CD4-positive, alpha-beta T cell treated with Interleukin-15 for 1 hour (primary cell): ENCODE results near the gene CGREF1.
"Not testable (repeated sequence)": the region's sequence is repeated elsewhere in the genome, so short reads cannot be mapped to it uniquely, and the experiment has no call there.

Experiments
- DNase-seq: peaks from one replicate; pipeline ENCODE4 v3.0.0-alpha.2; 2020

CGREF1 gene

GRCh38 chr2:27086724-27087593 lies 32.0 kb downstream of the CGREF1 start, which contains the start of gene KHK:
Gene KHK (plus strand): TSS chr2:27086772. CDS start chr2:27087260, 488 bp downstream.
- DNase-seq = no peak

DNA sequence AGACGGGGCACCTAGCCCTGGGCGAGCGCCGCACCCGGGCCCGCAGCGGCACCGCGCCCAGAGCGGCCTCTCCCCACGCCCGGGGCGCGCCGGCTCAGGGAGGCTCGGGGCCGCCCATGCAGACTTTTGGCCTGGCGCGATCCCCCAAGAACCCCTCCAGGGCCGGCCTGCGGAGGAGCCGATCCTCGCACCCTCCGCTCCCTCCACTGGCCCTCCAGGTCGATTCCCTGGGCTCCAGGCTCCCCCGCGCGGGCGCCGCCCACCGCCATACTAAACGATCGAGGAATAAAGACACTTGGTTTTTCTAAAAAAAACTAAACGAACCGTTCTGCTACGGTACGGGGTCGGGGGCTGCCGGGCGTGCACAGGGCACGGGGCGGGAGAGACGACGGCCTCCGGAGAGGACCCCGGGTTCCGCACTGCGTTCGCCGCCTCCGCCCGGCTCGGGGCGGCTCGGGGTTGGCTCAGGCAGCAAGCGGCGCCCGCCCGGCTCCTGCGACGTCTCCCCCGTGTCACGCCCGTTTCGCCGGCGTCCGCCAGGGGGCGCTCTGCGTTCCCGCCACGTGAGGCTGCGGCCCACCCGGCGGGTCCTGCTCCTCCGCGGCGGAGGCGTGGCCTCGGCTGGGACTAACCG lies 32.7 kb downstream of the CGREF1 start:
- peak; percentile 97 for DNase-seq

- DNase-seq = peak; percentile 36
Observed at GRCh38 chr2:27085673-27086089, 33.2 kb downstream of the CGREF1 start.

DNA sequence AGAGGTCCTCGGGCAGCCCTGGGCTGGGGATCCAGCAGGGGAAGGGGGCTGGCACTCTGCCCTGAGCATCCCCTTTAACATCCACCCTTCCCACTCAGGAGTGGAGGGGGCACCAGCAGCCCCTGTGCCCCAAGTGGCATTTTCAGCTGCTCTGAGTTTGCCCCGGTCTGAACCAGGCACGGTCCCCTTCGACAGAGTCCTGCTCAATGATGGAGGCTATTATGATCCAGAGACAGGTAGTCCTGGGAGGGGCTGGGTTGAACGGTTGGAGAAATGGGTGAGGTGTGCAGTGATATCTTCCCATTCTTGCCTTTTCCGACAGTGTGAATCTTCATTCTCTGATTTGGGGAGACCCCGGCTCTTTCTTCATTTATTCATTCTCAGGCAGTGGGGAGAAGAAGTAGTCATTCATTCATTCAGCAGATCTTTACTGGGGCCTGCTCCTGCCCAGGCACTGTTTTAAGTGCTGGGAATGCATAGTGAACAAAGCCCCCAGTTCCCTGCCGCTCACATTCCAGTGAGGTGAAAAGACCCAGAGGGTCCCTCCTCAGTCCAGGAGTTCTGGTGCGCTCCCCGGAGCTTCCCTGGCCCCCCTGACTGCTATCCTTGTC lies 33.8 kb downstream of the CGREF1 start:
- no peak for DNase-seq

DNA sequence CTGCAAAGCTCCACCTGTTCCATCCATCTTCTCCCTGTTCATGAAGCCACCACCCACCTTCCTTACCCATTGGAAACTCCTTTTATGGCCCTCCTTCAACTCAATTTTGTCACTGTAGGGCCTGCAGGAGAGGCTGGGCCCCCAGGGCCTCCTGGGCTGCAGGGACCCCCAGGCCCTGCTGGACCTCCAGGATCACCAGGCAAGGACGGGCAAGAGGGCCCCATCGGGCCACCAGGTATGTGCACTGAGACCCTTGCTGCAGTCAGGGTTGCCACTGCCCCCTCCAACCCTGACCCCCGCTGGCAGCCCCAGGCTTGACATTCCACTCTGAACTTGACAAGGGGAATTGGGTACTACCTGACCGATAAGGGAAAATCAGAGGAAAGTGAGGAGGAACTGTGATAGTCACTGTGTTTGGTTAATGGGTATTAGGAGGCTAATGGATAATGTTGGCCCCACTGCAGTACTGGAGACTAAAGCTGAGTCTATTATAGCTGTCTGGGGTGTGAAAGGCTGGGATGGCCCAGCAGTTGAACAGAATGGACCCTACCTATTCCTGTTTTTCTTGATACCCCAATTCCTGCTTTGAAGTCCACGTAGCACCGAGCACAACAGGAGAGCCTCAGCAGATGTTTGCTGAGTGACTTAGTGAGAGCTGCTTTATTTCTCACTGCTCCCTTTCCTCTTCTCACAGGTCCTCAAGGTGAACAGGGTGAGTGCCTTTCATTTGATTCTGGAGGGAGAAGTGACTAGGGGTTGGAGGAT lies 34.4 kb downstream of the CGREF1 start:
- no peak for DNase-seq

GRCh38 chr2:27083410-27084296 lies 35.3 kb downstream of the CGREF1 start:
- DNase-seq = no peak

DNA sequence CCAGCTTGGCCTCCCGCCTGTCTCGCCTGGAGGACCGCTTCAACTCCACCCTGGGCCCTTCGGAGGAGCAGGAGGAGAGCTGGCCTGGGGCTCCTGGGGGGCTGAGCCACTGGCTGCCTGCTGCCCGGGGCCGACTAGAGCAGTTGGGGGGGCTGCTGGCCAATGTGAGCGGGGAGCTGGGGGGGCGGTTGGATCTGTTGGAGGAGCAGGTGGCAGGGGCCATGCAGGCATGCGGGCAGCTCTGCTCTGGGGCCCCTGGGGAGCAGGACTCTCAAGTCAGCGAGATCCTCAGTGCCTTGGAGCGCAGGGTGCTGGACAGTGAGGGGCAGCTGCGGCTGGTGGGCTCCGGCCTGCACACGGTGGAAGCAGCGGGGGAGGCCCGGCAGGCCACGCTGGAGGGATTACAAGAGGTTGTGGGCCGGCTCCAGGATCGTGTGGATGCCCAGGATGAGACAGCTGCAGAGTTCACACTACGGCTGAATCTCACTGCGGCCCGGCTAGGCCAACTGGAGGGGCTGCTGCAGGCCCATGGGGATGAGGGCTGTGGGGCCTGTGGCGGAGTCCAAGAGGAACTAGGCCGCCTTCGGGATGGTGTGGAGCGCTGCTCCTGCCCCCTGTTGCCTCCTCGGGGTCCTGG lies 36.0 kb downstream of the CGREF1 start:
- no peak for DNase-seq

DNA sequence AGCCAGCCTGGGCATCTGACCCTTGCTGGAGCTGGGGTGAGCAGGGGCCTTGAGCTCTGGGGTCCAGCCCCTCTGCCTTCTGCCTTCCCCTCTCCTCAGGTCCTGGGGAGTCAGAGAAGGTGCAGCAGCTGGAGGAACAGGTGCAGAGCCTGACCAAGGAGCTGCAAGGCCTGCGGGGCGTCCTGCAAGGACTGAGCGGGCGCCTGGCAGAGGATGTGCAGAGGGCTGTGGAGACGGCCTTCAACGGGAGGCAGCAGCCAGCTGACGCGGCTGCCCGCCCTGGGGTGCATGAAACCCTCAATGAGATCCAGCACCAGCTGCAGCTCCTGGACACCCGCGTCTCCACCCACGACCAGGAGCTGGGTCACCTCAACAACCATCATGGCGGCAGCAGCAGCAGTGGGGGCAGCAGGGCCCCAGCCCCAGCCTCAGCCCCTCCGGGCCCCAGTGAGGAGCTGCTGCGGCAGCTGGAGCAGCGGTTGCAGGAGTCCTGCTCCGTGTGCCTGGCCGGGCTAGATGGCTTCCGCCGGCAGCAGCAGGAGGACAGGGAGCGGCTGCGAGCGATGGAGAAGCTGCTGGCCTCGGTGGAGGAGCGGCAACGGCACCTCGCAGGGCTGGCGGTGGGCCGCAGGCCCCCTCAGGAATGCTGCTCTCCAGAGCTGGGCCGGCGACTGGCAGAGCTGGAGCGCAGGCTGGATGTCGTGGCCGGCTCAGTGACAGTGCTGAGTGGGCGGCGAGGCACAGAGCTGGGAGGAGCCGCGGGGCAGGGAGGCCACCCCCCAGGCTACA lies 36.8 kb downstream of the CGREF1 start:
- DNase-seq = no peak

- DNase-seq = no peak
Observed at GRCh38 chr2:27080603-27080936, 38.4 kb downstream of the CGREF1 start.

DNA sequence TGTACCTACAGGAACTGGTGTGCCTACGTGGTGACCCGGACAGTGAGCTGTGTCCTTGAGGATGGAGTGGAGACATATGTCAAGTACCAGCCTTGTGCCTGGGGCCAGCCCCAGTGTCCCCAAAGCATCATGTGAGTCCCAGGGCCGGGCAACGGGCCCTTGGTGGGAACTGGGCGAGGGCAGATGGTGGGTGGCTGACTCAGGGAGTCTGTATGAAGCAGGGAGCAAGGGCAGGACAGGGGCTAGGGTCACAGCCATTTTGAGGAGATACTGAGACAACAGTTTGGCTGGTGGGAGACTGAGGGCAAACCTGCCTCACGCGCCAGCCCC lies 38.8 kb downstream of the CGREF1 start:
- DNase-seq = no peak

- DNase-seq = no peak
Observed at GRCh38 chr2:27079233-27080139, 39.4 kb downstream of the CGREF1 start.

DNA sequence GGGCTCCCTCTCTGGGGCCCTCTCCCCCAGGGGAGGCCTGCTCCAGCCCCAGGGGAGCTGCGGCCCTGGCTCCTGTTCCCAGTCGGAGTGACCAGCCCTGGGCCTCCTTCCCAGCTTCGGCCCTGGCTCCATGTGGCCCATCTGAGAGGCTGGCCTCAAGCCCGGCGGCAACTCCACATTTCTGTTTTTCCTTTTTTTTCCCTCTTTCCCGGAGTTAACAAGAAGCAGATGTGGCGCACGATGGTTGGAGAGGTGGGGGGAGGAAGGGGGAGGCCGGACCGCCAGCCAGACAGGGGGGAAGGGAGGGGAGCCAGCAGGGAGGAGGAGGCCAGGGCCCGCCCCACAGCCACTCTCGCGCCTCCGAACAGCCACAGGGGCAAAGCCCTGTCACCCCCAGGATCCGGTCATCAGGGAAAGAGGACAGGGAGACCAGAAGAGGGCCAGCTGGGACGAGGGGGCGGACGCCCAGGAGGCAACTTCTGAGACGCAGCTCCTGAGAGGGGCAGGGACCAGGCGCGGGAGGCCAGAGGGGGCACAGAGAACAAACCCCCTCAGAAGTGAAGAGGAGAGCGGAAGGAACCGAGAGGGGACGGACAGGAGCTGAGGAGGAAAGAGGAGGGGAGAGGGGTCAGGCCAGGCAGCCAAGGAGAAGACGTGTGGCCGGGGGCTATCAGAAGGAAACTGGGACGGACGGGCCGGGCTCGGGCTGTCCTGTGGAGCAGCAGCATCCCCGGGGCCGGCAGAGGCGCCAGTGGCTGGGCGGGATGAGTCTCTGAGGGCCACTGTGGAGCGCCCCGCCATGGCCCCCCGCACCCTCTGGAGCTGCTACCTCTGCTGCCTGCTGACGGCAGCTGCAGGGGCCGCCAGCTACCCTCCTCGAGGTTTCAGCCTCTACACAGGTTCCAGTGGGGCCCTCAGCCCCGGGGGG lies 40.4 kb downstream of the CGREF1 start, which contains the start of gene EMILIN1:
Gene EMILIN1 (plus strand): TSS at position 349 of the 928 bp plus-strand sequence. CDS start 451 bp downstream, at position 800.
- DNase-seq = no peak

DNA sequence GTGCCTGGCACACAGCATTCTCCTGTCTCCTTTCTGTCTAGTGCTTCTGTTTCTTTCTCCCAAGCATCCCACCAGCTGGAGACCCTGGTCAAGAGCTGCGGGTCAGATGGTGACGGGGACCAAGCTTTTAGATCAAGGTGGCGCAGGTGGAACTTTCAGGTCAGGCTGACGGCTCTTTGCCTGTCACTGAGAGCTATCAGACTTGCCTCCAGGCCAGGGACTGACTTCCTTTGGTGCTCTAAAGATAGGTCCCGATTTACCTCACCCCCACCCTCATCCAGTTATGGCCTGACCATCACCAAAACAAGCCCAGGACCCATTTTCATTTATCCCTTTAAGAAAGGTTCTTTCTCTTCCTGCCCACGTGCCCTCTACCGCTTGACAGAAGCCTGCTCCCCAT lies 41.7 kb downstream of the CGREF1 start:
- no peak for DNase-seq

DNA sequence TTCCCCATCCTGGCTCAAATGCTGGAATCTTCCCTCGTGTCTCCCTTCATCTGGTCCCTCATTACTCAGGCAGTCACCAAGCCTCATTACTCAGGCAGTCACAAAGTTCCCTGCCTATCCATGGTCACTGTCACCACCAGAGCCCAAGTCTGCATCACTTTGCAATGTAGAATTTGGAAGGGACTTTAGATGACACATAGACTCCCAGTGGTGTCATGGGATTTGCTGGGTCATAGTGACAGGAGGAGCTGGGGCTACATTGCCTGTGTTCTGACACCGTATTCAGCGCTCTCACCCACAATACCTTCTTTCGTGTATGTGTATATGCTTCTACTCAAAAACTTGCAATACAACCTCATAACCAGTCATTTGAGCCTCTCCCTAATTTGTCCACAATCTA lies 42.6 kb downstream of the CGREF1 start:
- DNase-seq = no peak

GRCh38 chr2:27075566-27075871 lies 43.4 kb downstream of the CGREF1 start:
- DNase-seq = not testable (repeated sequence)

DNA sequence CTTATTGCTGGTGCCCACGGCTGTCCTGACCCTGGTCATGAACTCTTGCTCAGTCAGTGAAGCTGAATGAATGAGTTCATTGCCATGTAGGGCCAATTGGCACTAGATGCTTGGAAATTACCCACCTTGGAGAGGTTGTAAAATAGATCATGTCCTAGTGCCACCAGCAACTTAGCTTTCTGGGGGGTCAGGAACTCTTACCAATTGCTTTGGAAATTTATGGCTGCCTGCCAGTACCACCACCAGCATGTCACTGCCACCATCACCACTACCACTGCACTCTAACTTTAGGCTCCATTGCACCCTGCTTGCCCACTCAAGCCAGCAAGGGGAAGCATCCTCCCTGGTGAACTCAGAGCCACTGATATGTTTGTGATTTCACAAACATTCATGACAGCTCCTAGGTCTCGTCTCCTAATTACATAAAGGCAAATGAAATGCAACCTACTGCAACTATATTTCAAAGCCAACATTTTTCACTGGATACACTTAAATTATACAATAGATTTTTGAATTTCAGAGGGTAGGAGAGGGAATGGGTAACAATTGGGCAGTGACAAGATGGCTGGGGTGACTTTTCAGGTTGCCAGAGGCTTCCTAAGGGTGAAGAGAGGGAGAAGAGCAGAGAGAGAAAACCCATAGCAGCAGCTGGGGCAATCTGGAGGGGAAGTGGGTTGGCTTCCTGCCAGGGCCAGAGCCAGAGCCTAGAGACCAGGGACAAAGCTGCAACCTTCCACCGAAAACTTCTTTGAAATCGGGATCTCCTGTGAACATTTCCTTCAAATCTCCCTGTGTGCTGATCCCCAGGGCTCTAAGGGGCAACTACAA lies 44.0 kb downstream of the CGREF1 start:
- peak; percentile 42 for DNase-seq

DNA sequence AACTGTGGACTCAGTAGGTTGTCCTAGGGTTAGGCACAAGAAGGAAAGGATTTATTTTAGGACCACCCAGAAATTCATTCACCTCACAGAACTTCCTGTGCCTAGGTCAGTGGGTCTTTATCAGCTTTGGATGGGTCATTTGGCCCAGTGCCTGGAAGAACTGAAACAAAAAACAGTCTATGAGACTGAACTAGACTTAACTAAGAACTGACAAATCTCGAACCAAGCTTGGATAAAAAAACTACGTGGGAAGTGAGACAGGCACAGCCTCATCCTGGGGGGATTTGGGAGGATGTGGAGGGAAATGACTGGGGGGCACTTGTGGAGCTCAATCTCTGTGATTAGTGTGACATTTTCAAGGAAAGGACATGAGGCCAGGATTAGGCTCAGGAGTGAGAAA lies 45.1 kb downstream of the CGREF1 start:
- no peak for DNase-seq

DNA sequence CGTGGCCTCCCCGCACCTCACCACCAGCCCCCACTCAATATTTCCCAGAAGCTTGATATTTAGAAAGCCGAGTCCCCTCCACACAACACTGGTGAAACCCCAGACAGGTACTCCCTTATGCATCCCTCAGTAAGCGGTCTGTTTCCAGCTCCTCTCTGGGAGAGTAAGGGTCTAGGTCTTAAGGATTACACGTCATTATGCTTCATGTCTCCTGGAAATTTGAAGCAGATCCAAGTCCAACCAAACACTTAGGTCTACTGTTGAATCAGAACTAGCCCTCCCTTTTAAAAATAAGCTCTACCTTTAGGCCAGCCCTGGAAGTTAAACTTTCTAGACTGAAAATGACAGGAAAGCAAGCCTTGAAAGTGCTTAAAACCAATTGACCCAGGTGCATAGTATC lies 46.0 kb downstream of the CGREF1 start:
- no peak for DNase-seq
